MM.1S (cell line): ENCODE data around the gene HINT2.

Experiments
- CTCF ChIP-seq: fragments of 300-600 bp; sonication (generic); IDR thresholded peaks from 2 replicates; pipeline ENCODE4 v1.5.1; 2016; ENCODE audit warnings: antibody characterized with exemption, low read length, mixed read lengths
- EZH2 ChIP-seq: fragments of 300-600 bp; sonication (generic); optimal IDR thresholded peaks from 2 replicates; pipeline ENCODE3; 2017; ENCODE audit warnings: low read depth, mild to moderate bottlenecking, antibody characterized with exemption, low read length, mixed read lengths
- EZH2phosphoT487 ChIP-seq: fragments of 300-600 bp; sonication (generic); IDR thresholded peaks from 2 replicates; pipeline ENCODE4 v1.6.1; 2018; ENCODE audit warnings: antibody characterized with exemption, low read length

DNA sequence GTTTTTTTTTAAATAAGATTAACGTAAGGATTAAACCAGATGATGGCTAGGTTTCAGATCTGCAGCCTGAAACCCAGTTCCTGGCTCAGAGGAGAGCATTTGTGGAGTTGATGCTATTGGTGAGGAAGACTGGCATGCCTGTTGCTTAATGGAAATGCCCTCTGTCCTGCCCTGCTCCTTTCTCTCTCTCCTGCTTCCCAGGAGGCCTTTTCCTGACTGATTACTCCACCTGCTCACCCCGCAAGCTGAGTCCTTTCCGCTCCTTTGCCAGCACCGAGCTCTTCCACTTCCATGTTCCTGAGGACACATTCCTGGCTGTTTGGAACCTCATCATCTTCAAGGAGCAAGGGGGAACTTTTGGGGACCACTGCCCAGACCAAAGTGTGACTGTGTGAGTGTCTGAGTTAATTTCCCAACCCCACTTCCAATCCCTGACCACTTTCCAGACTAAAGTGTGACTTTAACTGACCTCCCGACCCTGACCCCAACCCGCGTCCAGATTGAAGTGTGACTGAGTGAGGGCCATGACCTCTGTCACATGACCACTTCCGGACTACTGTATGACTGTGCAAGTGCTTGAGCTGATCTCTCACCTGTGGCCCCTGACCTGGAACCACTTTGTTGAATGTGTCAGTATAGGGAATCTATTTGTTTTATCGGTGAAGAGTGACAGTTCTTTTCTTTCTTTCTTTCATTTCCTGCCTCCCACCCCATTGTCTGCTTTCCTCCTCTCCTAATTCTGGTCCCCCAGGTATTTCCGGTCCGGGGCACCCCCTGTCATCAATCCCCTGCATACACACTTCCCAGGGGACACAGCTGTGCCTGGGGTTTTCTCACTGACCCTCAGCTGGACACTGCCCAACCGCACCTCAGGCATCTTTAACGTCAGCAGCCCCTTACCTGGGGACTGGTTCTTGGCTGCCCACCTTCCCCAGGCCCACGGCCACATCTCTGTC is 19.7 kb upstream of the HINT2 start:
- TF ChIP-seq EZH2 (no peak), CTCF (no peak), EZH2phosphoT487 (no peak)
